Vagina (tissue), 2 donors: Measurements from ENCODE around the gene FAU. TPM values are rescaled to one million over a fixed set of nuclear protein-coding genes. Genes with fewer than 3 reads are reported as not detected.

Experiments used
- DNase-seq, 2 donors: peaks; one replicate each; pipeline ENCODE4 v3.0.0-alpha.2; 2017; ENCODE audit errors: extremely low spot score in 2 of 2
- H3K27ac ChIP-seq: fragments of 200-600 bp; sonication (generic); one replicate; pipeline ENCODE4 v1.5.1; 2019
- H3K27me3 ChIP-seq: fragments of 200-600 bp; sonication (generic); one replicate; pipeline ENCODE4 v1.5.1; 2019
- H3K36me3 ChIP-seq, 2 donors: fragments of 200-600 bp; sonication (generic); one replicate each; pipeline ENCODE4 v1.5.1; 2017 to 2019
- H3K4me1 ChIP-seq: fragments of 200-600 bp; sonication (generic); one replicate; pipeline ENCODE4 v1.5.1; 2019
- H3K4me3 ChIP-seq, 2 donors: fragments of 200-600 bp; sonication (generic); 1 replicate in 1 of 2; 2 replicates in 1 of 2; pipeline ENCODE4 v1.5.1; 2016 to 2019
- H3K9me3 ChIP-seq: fragments of 200-600 bp; sonication (generic); one replicate; pipeline ENCODE4 v1.5.1; 2019
- POLR2A ChIP-seq, 2 donors: fragments of 450-650 bp; IDR thresholded peaks; one replicate each; pipeline ENCODE4 v1.6.1; 2017; ENCODE audit warnings: antibody characterized with exemption in 2 of 2, mild to moderate bottlenecking in 2 of 2, moderate library complexity in 2 of 2
- POLR2AphosphoS5 ChIP-seq, 2 donors: sonication (generic); formaldehyde crosslinking; IDR thresholded peaks; one replicate each; pipeline ENCODE4 v1.9.0; 2017; ENCODE audit warnings: antibody characterized with exemption in 2 of 2, mild to moderate bottlenecking in 2 of 2, low read depth in 1 of 2; ENCODE audit not compliant: insufficient read depth in 1 of 2
- intact Hi-C: fragments of 100-400 bp; cut with DNase I; formaldehyde crosslinking; loops from one replicate; pipeline ENCODE4 v1.15.1; 2023
- microRNA-seq: library from miRNA; unstranded; fragments of <30 nt; microRNA quantifications from one replicate; pipeline ENCODE4, GENCODE V29; 2017; ENCODE audit warnings: borderline number of aligned reads, borderline replicate concordance
- small RNA-seq: library from RNA; depleted of rRNA; stranded (forward); fragments of <200 nt; gene quantifications from one replicate; pipeline ENCODE3, GENCODE V24; 2016
- total RNA-seq: library from RNA; depleted of rRNA; stranded (reverse); fragments of >200 nt; gene quantifications from one replicate; pipeline ENCODE4 v1.2.3, GENCODE V29; 2016
- TF ChIP-seq, protein P1 (sequence below), 3 experiments: fragments of 450-650 bp in 2 of 3; fragments of 200-600 bp in 1 of 3; sonication (generic) in 1 of 3; IDR thresholded peaks; one replicate each; pipeline ENCODE4 v1.5.1; 2017 to 2019; ENCODE audit warnings: antibody characterized with exemption in 3 of 3, mild to moderate bottlenecking in 2 of 3, moderate library complexity in 2 of 3

Gene FAU
- total RNA-seq, 1 donor from 2014 or later: 1,228 TPM

DNA sequence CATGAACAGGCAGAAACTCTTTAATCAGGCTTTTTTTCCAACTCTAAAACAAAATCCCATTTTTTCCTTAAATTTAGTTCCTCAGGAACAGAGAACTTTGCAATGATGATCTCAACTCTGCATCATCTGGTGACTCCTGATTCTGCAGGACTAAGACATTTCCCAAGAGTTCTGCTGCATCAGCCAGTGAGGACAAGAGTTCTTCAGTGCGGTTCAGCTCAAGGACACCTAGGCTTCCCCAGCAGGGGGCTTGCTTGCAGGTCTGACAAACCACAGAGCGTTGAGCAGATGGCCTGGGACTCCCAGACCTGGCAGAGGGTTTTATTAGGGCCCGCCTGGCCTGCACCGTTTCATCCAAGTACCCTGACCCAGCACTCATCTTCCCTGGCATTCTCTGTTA, 44.5 kb downstream of the FAU start:
- intact Hi-C loops: no loop called here
- DNase-seq: no peak
- TF ChIP-seq, protein P1, sequence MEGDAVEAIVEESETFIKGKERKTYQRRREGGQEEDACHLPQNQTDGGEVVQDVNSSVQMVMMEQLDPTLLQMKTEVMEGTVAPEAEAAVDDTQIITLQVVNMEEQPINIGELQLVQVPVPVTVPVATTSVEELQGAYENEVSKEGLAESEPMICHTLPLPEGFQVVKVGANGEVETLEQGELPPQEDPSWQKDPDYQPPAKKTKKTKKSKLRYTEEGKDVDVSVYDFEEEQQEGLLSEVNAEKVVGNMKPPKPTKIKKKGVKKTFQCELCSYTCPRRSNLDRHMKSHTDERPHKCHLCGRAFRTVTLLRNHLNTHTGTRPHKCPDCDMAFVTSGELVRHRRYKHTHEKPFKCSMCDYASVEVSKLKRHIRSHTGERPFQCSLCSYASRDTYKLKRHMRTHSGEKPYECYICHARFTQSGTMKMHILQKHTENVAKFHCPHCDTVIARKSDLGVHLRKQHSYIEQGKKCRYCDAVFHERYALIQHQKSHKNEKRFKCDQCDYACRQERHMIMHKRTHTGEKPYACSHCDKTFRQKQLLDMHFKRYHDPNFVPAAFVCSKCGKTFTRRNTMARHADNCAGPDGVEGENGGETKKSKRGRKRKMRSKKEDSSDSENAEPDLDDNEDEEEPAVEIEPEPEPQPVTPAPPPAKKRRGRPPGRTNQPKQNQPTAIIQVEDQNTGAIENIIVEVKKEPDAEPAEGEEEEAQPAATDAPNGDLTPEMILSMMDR (IDR thresholded peaks at IDR 0.05): no peak
- TF ChIP-seq POLR2A (IDR thresholded peaks at IDR 0.05) (no peak), POLR2AphosphoS5 (IDR thresholded peaks at IDR 0.05; ENCODE audit: insufficient read depth in 1 of 2, low read depth in 1 of 2) (no peak)
- Histone ChIP-seq H3K27me3 (no peaks in the 10 kb centered on the region), H3K4me3 (no peak overlapping the region), H3K9me3 (no peaks in the 10 kb centered on the region), H3K27ac (no peak overlapping the region), H3K36me3 (no peaks in the 10 kb centered on the region), H3K4me1 (no peaks in the 10 kb centered on the region)

DNA sequence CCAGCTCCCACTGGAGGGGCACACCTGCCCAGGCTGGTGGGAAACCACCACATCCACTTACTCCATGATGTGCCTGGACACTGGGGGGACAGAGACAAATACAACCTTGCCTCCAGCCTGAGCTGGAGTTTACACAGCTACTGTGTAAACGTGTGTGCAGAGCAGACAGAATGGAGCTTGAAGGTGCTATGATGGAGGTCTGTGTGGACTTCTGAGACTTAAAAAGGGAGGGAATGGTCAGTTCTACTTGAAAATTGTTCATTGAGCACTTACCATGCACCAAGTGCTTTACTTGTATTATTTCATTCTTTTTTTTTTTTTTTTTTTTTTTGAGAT, 49.3 kb downstream of the FAU start:
- Histone ChIP-seq H3K27me3 (no peaks in the 10 kb centered on the region), H3K9me3 (no peaks in the 10 kb centered on the region), H3K36me3 (no peaks in the 10 kb centered on the region), H3K4me3 (no peak overlapping the region), H3K27ac (no peak overlapping the region), H3K4me1 (no peaks in the 10 kb centered on the region)
- DNase-seq: no peak
- intact Hi-C loops: no loop called here
- no peak for TF ChIP-seq POLR2AphosphoS5 (IDR thresholded peaks at IDR 0.05; ENCODE audit: insufficient read depth in 1 of 2, low read depth in 1 of 2)
- TF ChIP-seq, protein P1 (IDR thresholded peaks at IDR 0.05): no peak
- no peak for TF ChIP-seq POLR2A (IDR thresholded peaks at IDR 0.05)

DNA sequence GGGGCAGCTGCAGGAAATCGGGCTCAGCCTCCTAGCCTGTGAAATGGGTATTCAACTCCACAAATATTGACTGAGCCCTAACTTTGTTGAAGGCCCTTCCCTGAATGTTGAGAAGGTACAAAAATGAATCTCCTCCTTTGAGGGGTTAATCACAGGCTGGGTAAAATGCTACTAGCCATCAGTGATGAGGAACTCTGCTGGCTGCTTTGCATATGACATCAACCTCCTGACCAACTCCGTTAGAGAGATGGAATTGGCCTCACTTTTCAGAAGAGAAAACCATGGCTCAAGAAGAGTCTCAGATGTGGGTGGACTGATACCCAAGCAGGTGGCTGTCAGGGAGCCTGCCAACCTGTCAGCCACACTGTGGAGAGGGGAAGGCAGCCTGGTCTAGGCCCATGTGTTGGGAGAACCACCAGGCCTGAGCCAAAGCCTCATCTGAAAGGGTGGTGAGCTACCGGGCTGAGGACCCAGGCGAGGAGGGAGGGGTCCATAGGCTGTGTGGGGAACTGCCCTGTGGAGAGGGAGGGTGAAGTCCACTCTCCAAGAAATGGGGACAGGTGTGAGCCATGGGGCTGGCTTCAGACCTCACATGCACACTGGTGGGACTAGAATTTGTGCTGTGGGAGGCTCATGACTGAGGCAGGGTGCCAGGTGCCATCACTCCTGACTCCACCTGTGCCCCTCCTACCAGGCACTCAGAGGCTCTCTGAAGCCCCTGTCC, 49.9 kb downstream of the FAU start:
- H3K27me3 ChIP-seq: no peaks in the 10 kb centered on the region
- H3K36me3 ChIP-seq: no peaks in the 10 kb centered on the region
- DNase-seq: no peak
- H3K4me1 ChIP-seq: no peaks in the 10 kb centered on the region
- H3K27ac ChIP-seq: no peak overlapping the region
- H3K9me3 ChIP-seq: no peaks in the 10 kb centered on the region
- no peak for TF ChIP-seq POLR2AphosphoS5 (IDR thresholded peaks at IDR 0.05; ENCODE audit: insufficient read depth in 1 of 2, low read depth in 1 of 2)
- no peak for TF ChIP-seq POLR2A (IDR thresholded peaks at IDR 0.05)
- H3K4me3 ChIP-seq: no peak overlapping the region
- intact Hi-C loops: no loop called here

Small RNA genes lying within 50 kb of the gene (microRNA-seq; reads per million reads assigned to microRNA genes)
- not detected for gene MIR6751

Small RNA genes lying within 50 kb of the gene (small RNA-seq; reads per million reads assigned to genes)
- gene HIGD1AP10 (not detected), gene PDCL2P2 (not detected), gene RNU2-23P (not detected)

Other genes with a start within 250 kb of the FAU start
- 61.6 TPM for gene EHD1, start 243.5 kb downstream of the FAU start, total RNA-seq
- gene ATG2A, start 204.9 kb downstream of the FAU start, total RNA-seq: 27.0 TPM
- gene PPP2R5B, start 197.4 kb downstream of the FAU start, total RNA-seq: 16.9 TPM
- not detected for gene GPHA2, start 186.2 kb downstream of the FAU start, total RNA-seq
- not detected for gene MAJIN, start 150.0 kb downstream of the FAU start, total RNA-seq
- gene BATF2, start 125.2 kb downstream of the FAU start, total RNA-seq: not detected
- gene ARL2, start 108.0 kb downstream of the FAU start, total RNA-seq: 112 TPM
- 24.1 TPM for gene SNX15, start 94.7 kb downstream of the FAU start, total RNA-seq
- 11.8 TPM for gene SAC3D1, start 80.9 kb downstream of the FAU start, total RNA-seq
- 30.7 TPM for gene NAALADL1, start 63.6 kb downstream of the FAU start, total RNA-seq
- 3.7 TPM for gene CDCA5, start 38.1 kb downstream of the FAU start, total RNA-seq
- gene ZFPL1, start 37.9 kb downstream of the FAU start, total RNA-seq: 50.8 TPM
- 191 TPM for gene VPS51, start 25.9 kb downstream of the FAU start, total RNA-seq
- gene TM7SF2, start 10.3 kb downstream of the FAU start, total RNA-seq: 37.6 TPM
- 15.7 TPM for gene ZNHIT2, start 4.4 kb downstream of the FAU start, total RNA-seq
- gene MRPL49, start 187 bp upstream of the FAU start, total RNA-seq: 43.5 TPM
- gene SYVN1, start 12.4 kb upstream of the FAU start, total RNA-seq: 42.5 TPM
- gene SPDYC, start 48.1 kb upstream of the FAU start, total RNA-seq: not detected
- gene CAPN1, start 59.8 kb upstream of the FAU start, total RNA-seq: 302 TPM
- 9.6 TPM for gene POLA2, start 139.8 kb upstream of the FAU start, total RNA-seq
- gene CDC42EP2, start 192.7 kb upstream of the FAU start, total RNA-seq: 27.7 TPM
- gene DPF2, start 211.7 kb upstream of the FAU start, total RNA-seq: 33.1 TPM
- not detected for gene TIGD3, start 232.6 kb upstream of the FAU start, total RNA-seq